H1 (cell line): ENCODE measurements around the gene P3H2. TPM values are rescaled to one million over a fixed set of nuclear protein-coding genes. Genes with fewer than 3 reads are reported as not detected.

Experiments
- CTCF ChIA-PET: fragments of 300-600 bp; sonication (Branson Sonifier 250); formaldehyde crosslinking; loops from one replicate; lab custom pipeline; 2021; ENCODE audit not compliant: partially characterized antibody; lab: Charles Lee
- POLR2A ChIA-PET: fragments of 300-600 bp; sonication (Branson Sonifier 250); formaldehyde crosslinking; loops from one replicate; lab custom pipeline; 2021; ENCODE audit warnings: inconsistent platforms; ENCODE audit not compliant: partially characterized antibody; lab: Charles Lee
- DNase-seq, 2 experiments: peaks; one replicate each; pipeline versions ENCODE4 v3.0.0 to v3.0.0-alpha.2; 2010 to 2022; ENCODE audit warnings: low spot score in 2 of 2, low read depth in 1 of 2, mixed read lengths in 1 of 2
- FAIRE-seq: peaks from 2 replicates; lab custom pipeline; 2011; peaks lifted over from hg19 to GRCh38; lab: Jason Lieb, UNC
- H2AFZ ChIP-seq: 2 replicates; pipeline ENCODE4 v1.8.1; 2012; ENCODE audit warnings: low read length, inconsistent platforms
- H2AK5ac ChIP-seq: 2 replicates; pipeline ENCODE4 v1.6.1; 2013; ENCODE audit warnings: low read depth, low read length
- H2BK120ac ChIP-seq: replicated peaks from 2 replicates; pipeline ENCODE3; 2013; ENCODE audit warnings: low read depth, low read length, inconsistent platforms
- H2BK12ac ChIP-seq: 2 replicates; pipeline ENCODE4 v1.6.1; 2013; ENCODE audit warnings: low read depth, low read length
- H2BK15ac ChIP-seq: 2 replicates; pipeline ENCODE4 v1.6.1; 2013; ENCODE audit warnings: low read length
- H2BK20ac ChIP-seq: 2 replicates; pipeline ENCODE4 v1.6.1; 2013; ENCODE audit warnings: low read length
- H2BK5ac ChIP-seq: 2 replicates; pipeline ENCODE4 v1.6.1; 2013; ENCODE audit warnings: low read depth, low read length
- H3K14ac ChIP-seq: 2 replicates; pipeline ENCODE4 v1.6.1; 2013; ENCODE audit warnings: inconsistent platforms; ENCODE audit not compliant: insufficient read length
- H3K18ac ChIP-seq: 2 replicates; pipeline ENCODE4 v1.6.1; 2013; ENCODE audit warnings: low read length; ENCODE audit errors: extremely low read depth
- H3K23ac ChIP-seq: 2 replicates; pipeline ENCODE4 v1.6.1; 2013; ENCODE audit warnings: inconsistent platforms; ENCODE audit not compliant: insufficient read length
- H3K23me2 ChIP-seq: 2 replicates; pipeline ENCODE4 v1.6.1; 2013; ENCODE audit warnings: low read depth, low read length
- H3K27ac ChIP-seq: 2 replicates; pipeline ENCODE4 v1.6.1; 2011; ENCODE audit warnings: low read depth, low read length, inconsistent platforms
- H3K27me3 ChIP-seq, 4 experiments: replicated peaks in 1 of 4; 1 replicate in 1 of 4; 2 replicates in 3 of 4; pipeline versions ENCODE4 v1.6.1 to v1.8.1; 2011 to 2013; ENCODE audit warnings: low read length in 3 of 4, mild to moderate bottlenecking in 3 of 4, inconsistent platforms in 2 of 4, mixed read lengths in 2 of 4, moderate library complexity in 1 of 4; ENCODE audit not compliant: control insufficient read depth in 3 of 4, insufficient read depth in 3 of 4; ENCODE audit errors: extremely low read depth in 1 of 4
- H3K36me3 ChIP-seq, 4 experiments: 2 replicates each; pipeline versions ENCODE4 v1.6.1 to v1.8.1; 2011 to 2013; ENCODE audit warnings: mild to moderate bottlenecking in 4 of 4, low read length in 3 of 4, moderate library complexity in 2 of 4, control low read depth in 1 of 4, inconsistent platforms in 1 of 4; ENCODE audit not compliant: insufficient read depth in 4 of 4, control insufficient read depth in 2 of 4
- H3K4ac ChIP-seq: replicated peaks from 2 replicates; pipeline ENCODE3; 2013; ENCODE audit warnings: low read length, low read depth, mixed read lengths, inconsistent platforms; ENCODE audit not compliant: insufficient read length
- H3K4me1 ChIP-seq, 4 experiments: replicated peaks in 1 of 4; 1 replicate in 1 of 4; 2 replicates in 3 of 4; pipeline versions ENCODE4 v1.6.1 to v1.8.1; 2011 to 2013; ENCODE audit warnings: low read length in 3 of 4, inconsistent platforms in 2 of 4, mixed read lengths in 1 of 4; ENCODE audit not compliant: insufficient read depth in 4 of 4, control insufficient read depth in 3 of 4
- H3K4me2 ChIP-seq, 2 experiments: 2 replicates each; pipeline versions ENCODE4 v1.6.1 to v1.8.1; 2011 to 2013; ENCODE audit warnings: low read depth in 2 of 2, low read length in 2 of 2, control low read depth in 1 of 2, inconsistent platforms in 1 of 2, mild to moderate bottlenecking in 1 of 2; ENCODE audit not compliant: insufficient read depth in 1 of 2
- H3K4me3 ChIP-seq, 4 experiments: fragments of 200-600, 300-600 bp in 1 of 4; sonication (generic), shearing (Covaris generic), sonication (Bioruptor Twin) in 1 of 4; 2 replicates each; pipeline versions ENCODE4 v1.5.1 to v1.8.1; 2011 to 2016; ENCODE audit warnings: low read length in 4 of 4, low read depth in 3 of 4, control low read depth in 2 of 4, inconsistent platforms in 2 of 4, mild to moderate bottlenecking in 2 of 4, mixed read lengths in 1 of 4, moderate library complexity in 1 of 4; ENCODE audit not compliant: insufficient read depth in 2 of 4; ENCODE audit errors: extremely low read depth in 1 of 4
- H3K56ac ChIP-seq: replicated peaks from 2 replicates; pipeline ENCODE3; 2013; ENCODE audit warnings: low read depth, mild to moderate bottlenecking, mixed read lengths, low read length, inconsistent platforms; ENCODE audit not compliant: insufficient read length
- H3K79me1 ChIP-seq: 2 replicates; pipeline ENCODE4 v1.6.1; 2013; ENCODE audit warnings: low read depth, low read length, control low read depth
- H3K79me2 ChIP-seq, 2 experiments: 2 replicates each; pipeline versions ENCODE4 v1.6.1 to v1.8.1; 2012 to 2013; ENCODE audit warnings: low read length in 2 of 2, mild to moderate bottlenecking in 2 of 2, inconsistent platforms in 1 of 2; ENCODE audit not compliant: insufficient read depth in 2 of 2, control insufficient read depth in 1 of 2
- H3K9ac ChIP-seq, 4 experiments: replicated peaks in 1 of 4; 1 replicate in 1 of 4; 2 replicates in 3 of 4; pipeline versions ENCODE4 v1.6.1 to v1.8.1; 2011 to 2013; ENCODE audit warnings: low read depth in 3 of 4, low read length in 3 of 4, control low read depth in 2 of 4, mild to moderate bottlenecking in 2 of 4, moderate library complexity in 2 of 4, inconsistent platforms in 1 of 4; ENCODE audit errors: extremely low read depth in 1 of 4
- H3K9me3 ChIP-seq, 2 experiments: 2 replicates each; pipeline versions ENCODE4 v1.6.1 to v1.8.1; 2012 to 2013; ENCODE audit warnings: mild to moderate bottlenecking in 2 of 2, moderate library complexity in 2 of 2, control low read depth in 1 of 2, inconsistent platforms in 1 of 2, low read depth in 1 of 2, low read length in 1 of 2, mixed read lengths in 1 of 2; ENCODE audit not compliant: insufficient read depth in 2 of 2
- H4K20me1 ChIP-seq, 2 experiments: replicated peaks in 1 of 2; 2 replicates each; pipeline versions ENCODE3 to v1.8.1; 2011 to 2013; ENCODE audit warnings: inconsistent platforms in 2 of 2, low read length in 2 of 2, mild to moderate bottlenecking in 1 of 2; ENCODE audit not compliant: insufficient read depth in 2 of 2, control insufficient read depth in 1 of 2
- H4K5ac ChIP-seq: 2 replicates; pipeline ENCODE4 v1.6.1; 2013; ENCODE audit warnings: low read length, low read depth, mixed read lengths, inconsistent platforms; ENCODE audit not compliant: insufficient read length
- H4K8ac ChIP-seq: 2 replicates; pipeline ENCODE4 v1.8.0; 2013; ENCODE audit warnings: mild to moderate bottlenecking, moderate library complexity, low read length, inconsistent platforms; ENCODE audit not compliant: insufficient read depth; ENCODE audit errors: extremely low read depth
- H4K91ac ChIP-seq: replicated peaks from 2 replicates; pipeline ENCODE3; 2013; ENCODE audit warnings: low read length, mixed read lengths, inconsistent platforms; ENCODE audit not compliant: insufficient read length
- BCL11A ChIP-seq, 2 experiments: IDR thresholded peaks; one replicate each; pipeline ENCODE4 v1.6.1; 2011; ENCODE audit warnings: low read depth in 2 of 2, low read length in 2 of 2, mild to moderate bottlenecking in 2 of 2
- CREB1 ChIP-seq: IDR thresholded peaks from 2 replicates; pipeline ENCODE4 v1.6.1; 2012; ENCODE audit warnings: inconsistent platforms
- HDAC2 ChIP-seq, 2 experiments: fragments of 300-600 bp in 1 of 2; sonication (generic) in 1 of 2; IDR thresholded peaks; 2 replicates each; pipeline ENCODE4 v1.6.1; 2011 to 2012; ENCODE audit warnings: low read depth in 2 of 2, low read length in 2 of 2, mild to moderate bottlenecking in 2 of 2, moderate library complexity in 2 of 2, borderline replicate concordance in 1 of 2, inconsistent platforms in 1 of 2
- JUN ChIP-seq: IDR thresholded peaks from 2 replicates; pipeline ENCODE4 v1.6.1; 2011; ENCODE audit warnings: low read depth, mild to moderate bottlenecking, improper control_type of control experiment, low read length
- SIX5 ChIP-seq: IDR thresholded peaks from 2 replicates; pipeline ENCODE4 v1.6.1; 2011; ENCODE audit warnings: mild to moderate bottlenecking, low read depth, low read length
- WGBS, 2 experiments: shearing (Covaris generic) in 1 of 2; methylation state at CpG; one replicate each; pipeline versions ENCODE4 v1.1.6 to v1.1.7; 2013 to 2015; ENCODE audit warnings: low lambda C conversion rate in 2 of 2, mixed read lengths in 2 of 2, inconsistent platforms in 1 of 2, low coverage in 1 of 2, missing lambda C conversion rate in 1 of 2; ENCODE audit not compliant: insufficient replicate concordance in 2 of 2, insufficient coverage in 1 of 2, insufficient read length in 1 of 2; ENCODE audit errors: extremely low coverage in 1 of 2, missing lambda C conversion rate in 1 of 2; 5-methylcytosine and 5-hydroxymethylcytosine counted together
- polyA plus RNA-seq, 7 experiments: library from polyadenylated mRNA; depleted of rRNA in 3 of 7; stranded (reverse) in 5 of 7; unstranded in 2 of 7; fragments of >200 nt in 5 of 7; fragments of 200-250 nt in 2 of 7; gene quantifications; 1 replicate in 5 of 7; 2 replicates in 1 of 7; 4 replicates in 1 of 7; pipeline versions ENCODE4 v1.2.1 to v1.2.3, GENCODE V29; 2011 to 2013; ENCODE audit warnings: missing spikeins in 2 of 7, mixed read lengths in 2 of 7
- total RNA-seq: library from RNA; stranded (reverse); fragmentation: NEBNext Ultra II Directional; extraction: Animal tissue kit (Norgen Biotek cat#: 25700); gene quantifications from 2 replicates; pipeline ENCODE4 v1.2.1, GENCODE V29; 2021
- TF ChIP-seq, protein P1 (sequence below): IDR thresholded peaks from 2 replicates; pipeline ENCODE4 v1.6.1; 2011; ENCODE audit warnings: low read depth, mild to moderate bottlenecking, low read length; ENCODE audit not compliant: insufficient read depth

P3H2 gene
- total and polyA plus RNA-seq, 2 of the 8 experiments (the other 6 are each of a cell fraction or from before 2014, with no cell fraction given) = 40.5 to 60.4 TPM

DNA sequence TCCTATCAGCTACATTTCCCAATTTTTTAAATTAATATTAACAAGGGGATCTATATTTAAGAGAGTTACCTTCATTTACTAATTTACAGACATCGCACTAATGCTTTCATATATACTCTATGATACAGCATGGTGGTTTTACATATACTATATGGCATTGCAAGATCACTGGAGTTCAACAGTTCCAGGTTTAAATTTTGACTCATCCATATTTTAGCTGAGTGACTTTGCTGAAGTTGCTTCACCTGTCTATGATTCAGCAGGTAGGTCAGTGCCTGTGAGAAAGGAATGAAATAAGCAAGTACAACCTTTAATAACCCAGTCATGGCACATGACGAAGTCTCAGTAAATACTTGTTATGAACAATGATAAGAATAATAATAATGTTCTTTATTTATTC is 211.1 kb downstream of the P3H2 start:
- H3K4ac ChIP-seq = no peak overlapping the region
- H4K91ac ChIP-seq = no peak overlapping the region
- H3K79me1 ChIP-seq = no peaks in the 10 kb centered on the region
- no peaks in the 10 kb centered on the region for H3K4me1 ChIP-seq
- H4K8ac ChIP-seq = no peak overlapping the region
- no peaks in the 10 kb centered on the region for H3K79me2 ChIP-seq
- H3K4me2 ChIP-seq = no peak overlapping the region
- no peak for TF ChIP-seq CREB1
- TF ChIP-seq BCL11A (IDR thresholded peaks at IDR 0.05; ENCODE audit: low read depth in 2 of 2, low read length in 2 of 2) = no peak
- TF ChIP-seq, protein P1, sequence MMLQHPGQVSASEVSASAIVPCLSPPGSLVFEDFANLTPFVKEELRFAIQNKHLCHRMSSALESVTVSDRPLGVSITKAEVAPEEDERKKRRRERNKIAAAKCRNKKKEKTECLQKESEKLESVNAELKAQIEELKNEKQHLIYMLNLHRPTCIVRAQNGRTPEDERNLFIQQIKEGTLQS = no peak
- no peak for TF ChIP-seq SIX5
- no peak for TF ChIP-seq JUN
- TF ChIP-seq HDAC2 (IDR thresholded peaks at IDR 0.05; ENCODE audit: borderline replicate concordance in 1 of 2, low read depth in 2 of 2, low read length in 2 of 2) = no peak
- DNase-seq (no peak), FAIRE-seq (no peak)
- no peak overlapping the region for H2BK20ac ChIP-seq
- H2BK120ac ChIP-seq = no peak overlapping the region
- H3K27me3 ChIP-seq = no peaks in the 10 kb centered on the region
- no peak overlapping the region for H3K56ac ChIP-seq
- H3K18ac ChIP-seq = no peak overlapping the region
- ChIA-PET CTCF (no interaction called here), POLR2A (no interaction called here)
- H3K23ac ChIP-seq = no peak overlapping the region
- H3K4me3 ChIP-seq = no peak overlapping the region
- no peaks in the 10 kb centered on the region for H3K36me3 ChIP-seq
- H3K9ac ChIP-seq = no peak overlapping the region
- H3K27ac ChIP-seq = no peak overlapping the region
- H2BK12ac ChIP-seq = no peak overlapping the region
- H2BK5ac ChIP-seq = no peak overlapping the region
- no peak overlapping the region for H2AFZ ChIP-seq
- no peaks in the 10 kb centered on the region for H3K9me3 ChIP-seq
- H2BK15ac ChIP-seq = no peak overlapping the region
- no peak overlapping the region for H3K14ac ChIP-seq
- H4K5ac ChIP-seq = no peak overlapping the region
- no peaks in the 10 kb centered on the region for H4K20me1 ChIP-seq
- H3K23me2 ChIP-seq = no peaks in the 10 kb centered on the region
- 93% methylated on average over 2 of the region's 2 CpGs; no CpG with 5 or more reads in 1 of the 2 experiments for WGBS, 2 experiments
- H2AK5ac ChIP-seq = no peak overlapping the region
